AG04449 (cell line): ENCODE data around the gene GRM2.
A peak's percentile ranks its signal among the peaks of the same experiment; 100 is the strongest.

ENCODE experiments used
- CTCF ChIA-PET: fragments of 350-600 bp; formaldehyde crosslinking; extraction: SDS; loops from one replicate; lab custom pipeline; 2021; ENCODE audit warnings: antibody characterized with exemption; lab: Yijun Ruan, JAX
- POLR2A ChIA-PET: fragments of 400-600, 350-600 bp; formaldehyde crosslinking; extraction: SDS; loops from one replicate; lab custom pipeline; 2020; ENCODE audit warnings: antibody characterized with exemption, inconsistent platforms; lab: Yijun Ruan, JAX
- DNase-seq: peaks from one replicate; pipeline ENCODE4 v3.0.0-alpha.2; 2010; ENCODE audit warnings: low read depth, low spot score
- H3K4me3 ChIP-seq: 2 replicates; pipeline ENCODE4 v1.5.1; 2011; ENCODE audit warnings: low read depth, mild to moderate bottlenecking, control low read depth, low read length
- TF ChIP-seq, protein P1 (sequence below): IDR thresholded peaks from one replicate; pipeline ENCODE4 v1.5.1; 2011; ENCODE audit warnings: mild to moderate bottlenecking, moderate library complexity, low read length, control low read depth, inconsistent platforms; ENCODE audit not compliant: insufficient read depth; ENCODE audit errors: missing control alignments

GRM2 gene

DNA sequence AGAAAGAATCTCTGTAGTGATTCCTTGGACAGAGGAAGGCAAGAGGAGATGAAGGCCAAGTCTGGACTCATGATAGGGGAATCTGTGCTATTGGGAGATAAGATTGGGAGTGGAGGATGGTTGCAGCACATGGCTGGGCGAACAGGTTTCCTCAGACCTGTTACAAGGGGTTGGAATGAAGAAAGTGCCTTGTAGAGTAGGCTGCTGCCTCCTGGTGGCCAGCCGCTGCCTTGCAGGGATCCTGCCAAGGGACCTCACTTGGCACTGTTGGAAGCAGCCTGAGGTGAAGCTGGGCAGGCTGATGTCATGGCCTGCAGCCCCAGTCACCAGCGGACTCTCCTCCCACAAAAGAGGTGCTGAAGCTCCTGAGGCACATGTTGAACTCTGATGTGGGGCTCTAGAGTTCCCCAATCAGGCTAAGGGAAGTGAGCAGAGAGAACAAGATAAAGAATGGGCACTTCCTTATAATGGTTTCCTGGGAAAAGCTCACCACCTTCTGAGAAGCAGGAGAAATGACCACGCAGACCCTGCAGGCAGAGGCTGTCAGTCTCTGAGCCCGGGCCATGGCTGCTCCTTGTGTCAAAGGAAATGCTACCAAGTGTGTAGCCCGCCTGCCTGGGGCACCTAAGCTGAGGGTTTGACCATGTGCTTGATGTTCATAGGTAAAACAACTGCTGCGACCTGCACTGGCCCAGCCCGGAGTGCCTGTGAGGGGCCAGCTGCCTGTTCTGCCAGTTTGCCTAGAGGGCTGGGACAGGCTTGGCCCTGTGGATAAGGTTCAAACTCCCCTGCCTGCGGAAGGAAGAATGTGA lies 37.4 kb upstream of the GRM2 start:
- ChIA-PET POLR2A (interaction anchor here (1.0 to 1.9 kb wide), 3 partner anchors 13 to 170 kb away, joined by 4 to 6 read pairs (median 5); partner anchors contain the start of gene DCAF1), CTCF (interaction anchor here (0.6 to 10.5 kb wide), 55 partner anchors 8 to 1056 kb away, joined by 3 to 349 read pairs (median 4); partner anchors contain the start of genes DCAF1, RAD54L2, RBM15B and RRP9)
- TF ChIP-seq, protein P1, sequence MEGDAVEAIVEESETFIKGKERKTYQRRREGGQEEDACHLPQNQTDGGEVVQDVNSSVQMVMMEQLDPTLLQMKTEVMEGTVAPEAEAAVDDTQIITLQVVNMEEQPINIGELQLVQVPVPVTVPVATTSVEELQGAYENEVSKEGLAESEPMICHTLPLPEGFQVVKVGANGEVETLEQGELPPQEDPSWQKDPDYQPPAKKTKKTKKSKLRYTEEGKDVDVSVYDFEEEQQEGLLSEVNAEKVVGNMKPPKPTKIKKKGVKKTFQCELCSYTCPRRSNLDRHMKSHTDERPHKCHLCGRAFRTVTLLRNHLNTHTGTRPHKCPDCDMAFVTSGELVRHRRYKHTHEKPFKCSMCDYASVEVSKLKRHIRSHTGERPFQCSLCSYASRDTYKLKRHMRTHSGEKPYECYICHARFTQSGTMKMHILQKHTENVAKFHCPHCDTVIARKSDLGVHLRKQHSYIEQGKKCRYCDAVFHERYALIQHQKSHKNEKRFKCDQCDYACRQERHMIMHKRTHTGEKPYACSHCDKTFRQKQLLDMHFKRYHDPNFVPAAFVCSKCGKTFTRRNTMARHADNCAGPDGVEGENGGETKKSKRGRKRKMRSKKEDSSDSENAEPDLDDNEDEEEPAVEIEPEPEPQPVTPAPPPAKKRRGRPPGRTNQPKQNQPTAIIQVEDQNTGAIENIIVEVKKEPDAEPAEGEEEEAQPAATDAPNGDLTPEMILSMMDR, result peak; percentile 99
- peak; percentile 44 for DNase-seq
- H3K4me3 ChIP-seq, result no peak overlapping the region

DNA sequence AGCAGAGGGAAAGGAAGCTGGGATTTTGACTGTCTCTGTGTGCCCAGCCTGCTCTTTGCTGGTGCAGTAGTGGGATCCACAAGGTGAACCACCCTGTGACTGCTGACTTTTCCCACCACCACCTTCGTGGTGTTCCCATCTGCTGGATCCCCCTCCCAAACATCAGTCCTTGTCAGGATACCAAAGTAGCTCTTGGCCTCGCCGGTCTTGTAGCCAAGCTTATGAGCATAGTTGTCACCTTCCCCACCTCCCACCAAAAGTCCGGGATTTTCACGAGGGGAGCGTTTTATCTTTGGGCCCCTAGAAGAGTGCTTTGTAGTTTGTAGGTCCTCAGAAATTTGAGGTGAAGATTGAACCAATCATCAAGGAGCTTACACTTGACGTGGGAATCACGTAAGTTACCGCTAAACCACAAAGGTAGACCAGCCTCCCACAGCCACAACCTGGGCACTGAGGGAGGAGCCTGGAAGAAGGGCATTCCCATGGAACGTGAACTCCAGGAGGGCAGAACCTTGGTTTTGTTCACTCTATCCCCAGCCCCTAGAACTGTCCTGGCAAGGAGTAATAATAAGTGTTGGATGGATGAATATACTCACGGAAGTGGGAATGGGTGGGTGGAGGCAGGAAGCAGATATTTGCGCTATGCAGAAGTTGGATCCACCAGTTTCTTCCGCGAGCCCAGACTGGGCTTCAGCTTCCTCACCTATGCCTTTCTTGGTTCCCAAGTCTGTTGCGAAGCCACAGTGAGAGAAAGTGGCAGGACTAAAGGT lies 36.6 kb upstream of the GRM2 start:
- ChIA-PET POLR2A (interaction anchor here (1.1 to 1.9 kb wide), 2 partner anchors 168 to 171 kb away, joined by 5 to 6 read pairs; partner anchors contain the start of gene DCAF1), CTCF (interaction anchor here (0.6 to 10.5 kb wide), 42 partner anchors 9 to 1054 kb away, joined by 3 to 349 read pairs (median 6); partner anchors contain the start of genes DCAF1, RAD54L2 and RBM15B)
- H3K4me3 ChIP-seq, result peak overlapping the region; percentile 82
- TF ChIP-seq, protein P1, result no peak
- DNase-seq, result no peak

GRCh38 chr3:51670823-51671733 lies 35.8 kb upstream of the GRM2 start, which contains the start of gene TEX264:
Gene TEX264, plus strand, starts transcription at chr3:51671252. Its CDS starts 3,053 bp downstream, at chr3:51674305.
- ChIA-PET POLR2A (interaction anchor here (1.0 to 1.9 kb wide), 3 partner anchors 11 to 172 kb away, joined by 5 to 6 read pairs (median 6); partner anchors contain the start of gene DCAF1), CTCF (interaction anchor here (0.9 to 10.5 kb wide), 18 partner anchors 10 to 281 kb away, joined by 3 to 349 read pairs (median 14); partner anchors contain the start of genes DCAF1, RAD54L2 and RBM15B)
- peak within 1 kb of the TSS; percentile 82 for H3K4me3 ChIP-seq
- no peak for DNase-seq
- TF ChIP-seq, protein P1, result no peak

GRCh38 chr3:51671734-51672475 lies 35.0 kb upstream of the GRM2 start:
- H3K4me3 ChIP-seq, result peak overlapping the region; percentile 82
- POLR2A ChIA-PET, result interaction anchor here (1.0 to 1.1 kb wide), 2 partner anchors 11 to 173 kb away, joined by 5 to 6 read pairs; partner anchors contain the start of gene DCAF1
- no peak for DNase-seq
- TF ChIP-seq, protein P1, result no peak
- CTCF ChIA-PET, result interaction anchor here (0.8 to 10.5 kb wide), 6 partner anchors 10 to 282 kb away, joined by 3 to 349 read pairs (median 16); partner anchors contain the start of genes DCAF1 and RBM15B
